GM23338 (cell line): ENCODE data around the gene IL6ST. TPM values are rescaled to one million over a fixed set of nuclear protein-coding genes. Genes with fewer than 3 reads are reported as not detected.

Experiments
- ATAC-seq: fragments of 200-7000 bp; cut with Tn5 transposase; 3 replicates; pipeline ENCODE4 v1.9.1; 2020
- DNase-seq: peaks from one replicate; pipeline ENCODE4 v3.0.0-alpha.2; 2015; ENCODE audit warnings: low spot score
- H2AFZ ChIP-seq: fragments of 200-600 bp; sonication (generic); 2 replicates; pipeline ENCODE4 v1.8.0; 2016; ENCODE audit warnings: antibody characterized with exemption, mild to moderate bottlenecking, moderate library complexity
- H3F3A ChIP-seq: fragments of 200-600 bp; sonication (generic); replicated peaks from 2 replicates; pipeline ENCODE4 v1.8.0; 2017; ENCODE audit warnings: antibody characterized with exemption, mixed run types, low read depth
- H3K27ac ChIP-seq: fragments of 200-600 bp; sonication (generic); 2 replicates; pipeline ENCODE4 v1.6.1; 2016; ENCODE audit warnings: low read depth
- H3K27me3 ChIP-seq: fragments of 200-600 bp; sonication (generic); 2 replicates; pipeline ENCODE4 v1.8.0; 2016; ENCODE audit warnings: mild to moderate bottlenecking, mixed run types, moderate library complexity; ENCODE audit not compliant: insufficient read depth
- H3K36me3 ChIP-seq: fragments of 200-600 bp; sonication (generic); 2 replicates; pipeline ENCODE4 v1.8.0; 2016; ENCODE audit warnings: mild to moderate bottlenecking; ENCODE audit not compliant: insufficient read depth
- H3K4me1 ChIP-seq: fragments of 200-600 bp; sonication (generic); 2 replicates; pipeline ENCODE4 v1.8.0; 2016; ENCODE audit warnings: mild to moderate bottlenecking, moderate library complexity; ENCODE audit not compliant: insufficient read depth
- H3K4me2 ChIP-seq: fragments of 200-600 bp; sonication (generic); 2 replicates; pipeline ENCODE4 v1.7.1; 2017; ENCODE audit warnings: mixed run types
- H3K4me3 ChIP-seq: fragments of 200-600 bp; sonication (generic); 2 replicates; pipeline ENCODE4 v1.6.1; 2016; ENCODE audit warnings: mixed run types
- H3K79me2 ChIP-seq: fragments of 200-600 bp; sonication (generic); replicated peaks from 2 replicates; pipeline ENCODE4 v1.8.0; 2017; ENCODE audit warnings: mild to moderate bottlenecking; ENCODE audit not compliant: insufficient read depth
- H3K9me2 ChIP-seq: fragments of 200-600 bp; sonication (generic); 2 replicates; pipeline ENCODE4 v1.8.0; 2017; ENCODE audit not compliant: insufficient read depth
- H4K20me1 ChIP-seq: fragments of 200-600 bp; sonication (generic); replicated peaks from 2 replicates; pipeline ENCODE4 v1.8.0; 2017; ENCODE audit warnings: mild to moderate bottlenecking; ENCODE audit not compliant: insufficient read depth
- H3K27ac Mint-ChIP-seq: 2 replicates; pipeline ENCODE4 v1.8.0; 2020; ENCODE audit warnings: inconsistent platforms, mild to moderate bottlenecking, moderate library complexity, mixed read lengths
- H3K27me3 Mint-ChIP-seq: 3 replicates; pipeline ENCODE4 v1.8.0; 2022; ENCODE audit warnings: low read depth, mild to moderate bottlenecking, moderate library complexity, mixed read lengths, inconsistent platforms; ENCODE audit not compliant: insufficient read depth, poor library complexity
- H3K36me3 Mint-ChIP-seq: 3 replicates; pipeline ENCODE4 v1.8.0; 2021; ENCODE audit warnings: low read depth, mild to moderate bottlenecking, inconsistent platforms, moderate library complexity, mixed read lengths
- H3K4me1 Mint-ChIP-seq: 3 replicates; pipeline ENCODE4 v1.8.0; 2020; ENCODE audit warnings: mild to moderate bottlenecking, inconsistent platforms, mixed read lengths
- H3K4me3 Mint-ChIP-seq: 3 replicates; pipeline ENCODE4 v1.8.0; 2021; ENCODE audit warnings: moderate library complexity, mild to moderate bottlenecking, inconsistent platforms, mixed read lengths
- H3K9me3 Mint-ChIP-seq: 3 replicates; pipeline ENCODE4 v1.8.0; 2020; ENCODE audit warnings: moderate library complexity, mild to moderate bottlenecking, inconsistent platforms, mixed read lengths
- CREB1 ChIP-seq: fragments of 250-450 bp; sonication (Bioruptor Pico); IDR thresholded peaks from 2 replicates; pipeline ENCODE4 v1.5.0; 2020; ENCODE audit warnings: low read depth, mild to moderate bottlenecking, moderate library complexity
- CTCF ChIP-seq, 2 experiments: fragments of 200-600 bp in 1 of 2; sonication (generic) in 1 of 2; conservative IDR thresholded peaks; 2 replicates each; pipeline versions ENCODE4 v1.5.1 to v1.6.1; 2016 to 2017; ENCODE audit warnings: antibody characterized with exemption in 2 of 2, low read depth in 2 of 2, mild to moderate bottlenecking in 2 of 2, moderate library complexity in 1 of 2
- ETS1 ChIP-seq: IDR thresholded peaks from 2 replicates; pipeline ENCODE4 v1.6.1; 2016; ENCODE audit warnings: antibody characterized with exemption
- EZH2 ChIP-seq: fragments of 200-600 bp; sonication (generic); IDR thresholded peaks from one replicate; pipeline ENCODE4 v1.8.0; 2017; ENCODE audit warnings: antibody characterized with exemption, mild to moderate bottlenecking, low read depth; ENCODE audit not compliant: unreplicated experiment
- EZH2phosphoT487 ChIP-seq: fragments of 200-600 bp; sonication (generic); IDR thresholded peaks from one replicate; pipeline ENCODE4 v1.8.1; 2018; ENCODE audit warnings: antibody characterized with exemption; ENCODE audit not compliant: unreplicated experiment
- JUNB ChIP-seq: IDR thresholded peaks from one replicate; pipeline ENCODE4 v1.6.1; 2016; ENCODE audit warnings: antibody characterized with exemption; ENCODE audit not compliant: unreplicated experiment
- NANOG ChIP-seq: IDR thresholded peaks from 2 replicates; pipeline ENCODE4 v1.6.1; 2016; ENCODE audit warnings: antibody characterized with exemption, borderline replicate concordance
- POLR2AphosphoS5 ChIP-seq: IDR thresholded peaks from 2 replicates; pipeline ENCODE4 v1.6.1; 2016; ENCODE audit warnings: antibody characterized with exemption, low read depth
- REST ChIP-seq: IDR thresholded peaks from one replicate; pipeline ENCODE4 v1.6.1; 2018; ENCODE audit warnings: antibody characterized with exemption; ENCODE audit not compliant: unreplicated experiment
- STAT1 ChIP-seq: IDR thresholded peaks from one replicate; pipeline ENCODE4 v1.6.1; 2016; ENCODE audit warnings: antibody characterized with exemption; ENCODE audit not compliant: unreplicated experiment
- ZNF114 ChIP-seq: fragments of 250-450 bp; sonication (Bioruptor Pico); IDR thresholded peaks from 2 replicates; pipeline ENCODE4 v1.5.0; 2020; ENCODE audit warnings: mild to moderate bottlenecking, moderate library complexity
- ZNF331 ChIP-seq: fragments of 250-450 bp; sonication (Bioruptor Pico); IDR thresholded peaks from 2 replicates; pipeline ENCODE4 v1.5.0; 2020; ENCODE audit warnings: low read depth, mild to moderate bottlenecking, moderate library complexity
- ZNF462 ChIP-seq: fragments of 250-450 bp; sonication (Bioruptor Pico); IDR thresholded peaks from 2 replicates; pipeline ENCODE4 v1.5.0; 2020; ENCODE audit warnings: mild to moderate bottlenecking, moderate library complexity
- polyA plus RNA-seq: library from polyadenylated mRNA; unstranded; fragments of >200 nt; fragmentation: Nextera tagmentation; extraction: Ambion mirVana; gene quantifications from 2 replicates; pipeline ENCODE4 v1.2.1, GENCODE V29; 2016
- total RNA-seq: library from RNA; depleted of rRNA; stranded (reverse); fragments of >200 nt; shearing (Covaris generic); gene quantifications from 2 replicates; pipeline ENCODE4 v1.2.3, GENCODE V29; 2014

IL6ST gene
- total and polyA plus RNA-seq, 2 experiments from 2014 or later = 6.7 to 9.8 TPM

- Mint-ChIP-seq H3K27ac (no peak overlapping the region), H3K9me3 (no peaks in the 10 kb centered on the region), H3K4me1 (peaks cover 13% of the 10 kb centered on the region; the same call in 2 of the 3 replicates)
Observed at GRCh38 chr5:55989860-55990259, 4.9 kb downstream of the IL6ST start.

More at GRCh38 chr5:55989860-55990259, 4.9 kb downstream of the IL6ST start:
- no peak for DNase-seq
- no peaks in the 10 kb centered on the region; the same call in 2 of the 3 replicates for H3K36me3 Mint-ChIP-seq
- H3K27ac ChIP-seq = no peak overlapping the region
- no peak for ATAC-seq
- no peak overlapping the region for H3K4me2 ChIP-seq
- H3K4me1 ChIP-seq = peaks cover 12% of the 10 kb centered on the region
- H3K4me3 Mint-ChIP-seq = no peak overlapping the region
- H3F3A ChIP-seq = no peaks in the 10 kb centered on the region
- H3K36me3 ChIP-seq = no peaks in the 10 kb centered on the region
- TF ChIP-seq STAT1 (no peak), ZNF462 (CRISPR knock-in tag) (no peak), EZH2 (no peak), ZNF331 (CRISPR knock-in tag) (no peak), CTCF (conservative IDR thresholded peaks at IDR 0.05; ENCODE audit: low read depth in 2 of 2) (no peak), CREB1 (CRISPR knock-in tag) (no peak), NANOG (no peak), ZNF114 (CRISPR knock-in tag) (no peak), JUNB (no peak), EZH2phosphoT487 (no peak), POLR2AphosphoS5 (no peak), REST (no peak), ETS1 (no peak)
- no peak overlapping the region for H2AFZ ChIP-seq
- peaks cover 5% of the 10 kb centered on the region for H3K27me3 Mint-ChIP-seq
- H3K79me2 ChIP-seq = peaks cover 39% of the 10 kb centered on the region
- no peaks in the 10 kb centered on the region for H3K27me3 ChIP-seq
- H3K4me3 ChIP-seq = no peak overlapping the region
- no peaks in the 10 kb centered on the region for H4K20me1 ChIP-seq
- no peaks in the 10 kb centered on the region for H3K9me2 ChIP-seq
